Stimulated activated naive CD4-positive, alpha-beta T cell (primary cell): ENCODE data around the gene MACROD2.
"Not testable (repeated sequence)": the region's sequence is repeated elsewhere in the genome, so short reads cannot be mapped to it uniquely, and the experiment has no call there.

ENCODE experiments used
- DNase-seq, 6 experiments: peaks; one replicate each; lab custom pipeline; 2025; lab: John Stamatoyannopoulos, UW

Gene MACROD2

DNA sequence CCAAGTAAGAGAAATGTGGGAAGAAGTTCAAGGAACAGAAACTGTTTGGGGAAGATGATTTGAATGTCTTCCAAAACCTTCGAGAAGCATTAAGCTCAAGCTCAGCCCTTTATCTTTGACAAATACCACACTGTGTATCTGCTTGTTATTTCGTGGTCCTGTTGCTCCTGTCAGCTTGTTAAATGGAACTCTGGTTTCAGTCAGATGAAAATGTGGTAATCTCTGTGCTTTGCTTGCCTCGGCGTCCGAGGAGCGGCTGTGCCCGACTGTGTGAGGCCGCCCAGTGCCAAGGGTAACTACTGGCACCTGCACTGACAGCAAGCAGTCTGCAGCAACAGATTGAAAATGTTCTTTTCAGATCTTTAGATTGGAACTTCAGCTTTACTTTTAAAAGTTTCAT is 920.0 kb downstream of the MACROD2 start:
- no peak for DNase-seq

- DNase-seq: no peak
Measured at GRCh38 chr20:14916360-14916920, 921.1 kb downstream of the MACROD2 start.

DNA sequence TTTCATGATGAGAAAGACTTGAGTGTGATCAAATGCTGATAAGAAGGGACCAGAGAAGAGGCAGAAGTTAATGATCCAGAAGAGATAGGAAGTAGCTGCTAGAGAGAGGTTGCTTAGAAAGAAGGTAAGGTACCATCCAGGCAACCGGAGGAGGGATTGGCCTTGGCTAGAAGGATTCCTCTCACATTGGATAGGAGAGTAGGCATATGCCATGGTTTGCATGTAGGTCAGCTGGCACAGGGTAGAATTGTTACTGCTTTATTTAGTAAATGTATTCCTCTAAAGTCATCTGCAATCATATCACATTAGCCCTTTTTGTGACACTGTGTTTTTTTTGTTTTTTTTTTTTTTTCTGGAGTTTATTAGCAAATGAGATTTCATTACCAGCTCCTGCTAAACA is 923.0 kb downstream of the MACROD2 start:
- no peak for DNase-seq

DNA sequence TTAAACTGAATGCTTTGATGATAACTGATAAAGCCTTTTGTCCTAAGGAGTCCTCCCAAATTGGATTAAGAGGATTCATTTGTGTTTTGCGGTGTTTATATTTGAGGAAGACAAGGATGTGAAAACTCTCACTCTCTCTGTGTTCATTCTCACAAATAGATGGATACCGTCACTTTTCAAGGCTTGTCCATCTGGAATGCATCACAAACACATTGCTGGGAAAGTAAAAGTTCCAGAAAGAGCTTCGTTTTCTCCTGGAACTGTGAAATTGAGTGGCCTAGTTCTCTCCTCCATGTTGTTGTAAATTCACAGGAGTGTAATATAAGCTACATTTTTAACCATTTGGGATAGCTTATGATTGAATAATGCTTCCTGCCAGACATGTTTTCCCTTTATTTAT is 923.7 kb downstream of the MACROD2 start:
- no peak for DNase-seq

DNA sequence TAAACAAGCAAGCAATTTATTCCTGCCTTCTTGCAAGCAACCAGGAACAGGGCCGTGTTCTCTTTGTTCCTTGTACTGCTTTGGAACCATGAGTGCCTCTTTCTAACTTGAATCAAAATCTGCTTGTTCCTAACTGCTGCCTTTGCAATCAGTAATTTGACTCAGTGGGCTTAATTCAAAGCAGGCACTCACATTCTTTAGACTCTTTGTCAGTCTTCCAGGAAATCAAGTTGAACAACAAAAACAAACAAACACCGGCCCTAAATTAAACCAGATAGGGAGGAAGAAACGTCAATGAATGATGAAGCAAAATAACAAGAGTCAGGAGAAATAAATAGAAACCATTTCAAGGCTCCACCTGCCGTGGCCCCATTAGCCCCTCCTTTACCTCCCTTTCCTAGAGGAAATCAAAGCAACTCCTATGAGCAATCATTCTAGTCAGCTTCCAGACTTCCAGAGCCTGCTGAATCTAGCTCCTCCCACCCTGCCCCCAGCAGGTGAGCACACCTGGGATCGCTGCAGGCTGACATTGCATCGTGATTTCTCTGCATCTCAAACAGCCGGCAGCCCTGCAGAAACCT is 924.3 kb downstream of the MACROD2 start:
- DNase-seq: no peak

DNA sequence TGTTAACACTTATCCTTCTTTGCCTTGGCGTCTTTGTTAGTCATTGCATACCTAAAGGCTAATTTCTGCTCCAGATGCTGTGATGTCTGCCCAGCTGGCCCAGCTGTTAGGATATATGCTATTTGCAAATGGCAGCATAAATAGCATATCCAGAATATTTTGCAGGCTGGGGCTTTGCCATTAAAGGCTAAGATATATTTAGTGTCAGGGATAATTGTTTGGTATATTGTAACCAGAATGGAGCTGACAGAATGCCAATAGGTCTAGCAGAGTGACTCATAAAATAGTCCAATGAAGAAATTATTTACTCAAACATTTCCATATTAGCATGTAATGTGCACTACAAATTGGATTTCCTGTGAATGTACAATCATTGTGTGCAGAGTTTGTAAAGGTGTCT is 926.2 kb downstream of the MACROD2 start:
- DNase-seq: no peak

- no peak for DNase-seq
Measured at GRCh38 chr20:14922503-14923267, 927.4 kb downstream of the MACROD2 start.

- DNase-seq: no peak
Measured at GRCh38 chr20:14924433-14924832, 929.1 kb downstream of the MACROD2 start.

- no peak for DNase-seq
Measured at GRCh38 chr20:14925300-14925699, 930.0 kb downstream of the MACROD2 start.

- DNase-seq: not testable (repeated sequence)
Measured at GRCh38 chr20:14926436-14926835, 931.1 kb downstream of the MACROD2 start.

- DNase-seq: no peak
Measured at GRCh38 chr20:14928083-14928482, 932.8 kb downstream of the MACROD2 start.

GRCh38 chr20:14929388-14929787 is 934.1 kb downstream of the MACROD2 start:
- DNase-seq: no peak

DNA sequence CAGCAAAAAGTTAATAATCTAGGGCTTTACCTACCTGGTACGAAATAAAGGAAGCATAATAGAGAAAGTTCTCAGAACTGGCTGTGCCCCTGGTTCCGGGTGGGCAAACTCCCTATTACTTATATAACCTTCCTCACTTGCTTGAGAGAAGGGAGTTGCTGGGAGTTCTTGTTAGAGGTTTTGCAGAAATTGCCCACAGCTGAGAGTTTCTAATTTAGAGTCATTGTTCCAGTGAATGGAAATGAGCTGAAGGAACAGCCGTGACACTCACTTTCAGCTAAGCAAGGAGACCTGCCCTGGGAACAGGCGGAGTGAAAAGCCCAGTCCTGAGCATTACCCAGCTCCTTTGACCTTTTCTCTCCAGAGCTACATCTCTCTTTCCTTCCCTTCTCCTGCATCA is 936.7 kb downstream of the MACROD2 start:
- no peak for DNase-seq

- DNase-seq: no peak
Measured at GRCh38 chr20:14935285-14935684, 940.0 kb downstream of the MACROD2 start.

DNA sequence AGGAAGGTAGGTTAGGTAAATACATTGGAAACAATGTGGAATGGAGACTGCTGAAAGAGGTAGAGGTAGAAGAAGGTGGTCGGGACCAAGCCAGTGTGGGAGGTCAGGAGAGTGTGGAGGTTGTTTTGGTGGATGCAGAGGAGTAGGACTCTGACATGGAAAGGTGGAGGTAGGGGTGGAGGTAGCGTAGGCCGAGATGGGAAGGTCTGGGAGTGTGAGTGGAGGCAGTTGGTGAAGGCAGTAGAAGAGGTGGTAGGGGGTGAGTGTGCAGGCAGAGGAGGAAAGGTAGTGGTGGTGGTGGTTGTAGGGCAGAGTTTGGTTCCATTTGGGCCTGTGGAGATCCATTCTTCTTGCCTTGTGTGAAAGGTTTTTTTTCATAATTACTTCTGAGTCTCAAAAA is 941.7 kb downstream of the MACROD2 start:
- no peak for DNase-seq

DNA sequence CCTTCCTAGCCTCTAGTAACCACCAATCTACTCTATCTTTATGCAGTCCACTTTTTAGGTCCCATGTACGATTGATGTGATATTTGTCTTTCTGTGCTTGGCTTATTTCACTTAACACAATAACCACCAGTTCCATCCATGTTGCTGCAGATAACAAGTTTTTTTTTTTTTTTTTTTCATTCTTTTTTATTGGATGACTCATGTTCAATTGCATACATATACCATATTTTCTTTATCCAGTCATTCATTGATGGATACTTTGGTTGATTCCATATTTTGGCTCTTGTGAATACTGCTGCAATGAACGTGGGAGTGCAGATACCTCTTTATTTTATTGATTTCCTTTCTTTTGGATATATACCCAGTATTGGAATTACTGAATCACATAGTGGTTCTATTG is 942.5 kb downstream of the MACROD2 start:
- no peak for DNase-seq

GRCh38 chr20:14947536-14947935 is 952.2 kb downstream of the MACROD2 start:
- DNase-seq: no peak

DNA sequence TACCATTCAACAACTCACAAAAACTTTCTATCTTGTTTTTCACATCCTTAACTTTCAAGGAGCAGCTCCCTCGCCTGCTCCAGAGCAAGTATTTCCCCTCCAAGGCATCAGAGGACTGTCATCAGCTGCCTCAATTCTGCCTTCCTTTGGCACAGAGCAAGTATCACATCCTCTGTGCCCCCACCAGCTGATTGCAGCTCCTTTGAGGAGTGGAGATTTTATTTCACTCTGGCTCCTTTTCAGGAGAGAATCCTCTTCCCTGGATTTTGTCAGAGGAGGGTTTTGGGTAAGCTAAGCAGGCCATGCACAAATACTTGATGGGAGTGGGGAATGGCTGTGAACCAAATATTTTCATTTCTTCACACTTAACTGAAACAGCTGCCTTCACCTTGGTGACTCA is 952.6 kb downstream of the MACROD2 start:
- DNase-seq: no peak

DNA sequence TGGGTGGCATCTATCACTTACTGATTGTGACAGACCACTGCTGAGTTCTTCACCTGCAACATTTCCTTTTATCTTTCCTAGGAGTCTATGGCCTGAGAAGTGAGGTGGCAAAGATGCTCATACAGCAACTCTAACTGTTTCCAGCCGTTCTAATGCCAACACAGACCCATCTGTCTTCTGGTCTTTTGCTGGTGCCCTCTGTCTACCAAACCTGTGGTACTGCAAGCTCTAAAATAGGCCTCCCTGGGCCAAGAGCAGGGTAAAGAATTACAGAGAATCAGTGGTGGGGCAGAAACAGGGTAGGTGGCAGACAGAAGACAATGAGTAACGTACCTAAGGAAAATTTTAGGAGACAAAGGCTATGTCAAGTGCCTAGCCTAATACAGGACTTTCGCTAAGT is 953.1 kb downstream of the MACROD2 start:
- DNase-seq: no peak

DNA sequence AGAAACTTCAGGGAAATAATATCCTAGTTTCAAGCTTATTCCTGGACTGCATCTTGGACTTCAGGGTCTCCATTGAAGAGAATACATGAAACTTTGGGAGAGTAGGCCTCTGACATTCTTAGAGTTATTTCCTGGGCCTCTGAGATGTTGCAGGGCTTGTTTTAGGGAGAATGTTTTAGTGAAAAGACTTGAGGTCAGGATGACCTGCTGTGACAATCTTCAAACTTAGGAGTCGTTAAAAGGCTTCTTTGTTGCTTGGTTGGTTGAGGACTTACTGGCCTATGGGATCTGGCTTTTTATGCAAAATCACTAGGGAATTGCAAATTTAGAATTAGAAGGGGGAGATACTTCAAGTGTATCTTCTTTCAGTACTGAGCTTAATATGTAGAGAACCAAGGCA is 955.3 kb downstream of the MACROD2 start:
- no peak for DNase-seq

DNA sequence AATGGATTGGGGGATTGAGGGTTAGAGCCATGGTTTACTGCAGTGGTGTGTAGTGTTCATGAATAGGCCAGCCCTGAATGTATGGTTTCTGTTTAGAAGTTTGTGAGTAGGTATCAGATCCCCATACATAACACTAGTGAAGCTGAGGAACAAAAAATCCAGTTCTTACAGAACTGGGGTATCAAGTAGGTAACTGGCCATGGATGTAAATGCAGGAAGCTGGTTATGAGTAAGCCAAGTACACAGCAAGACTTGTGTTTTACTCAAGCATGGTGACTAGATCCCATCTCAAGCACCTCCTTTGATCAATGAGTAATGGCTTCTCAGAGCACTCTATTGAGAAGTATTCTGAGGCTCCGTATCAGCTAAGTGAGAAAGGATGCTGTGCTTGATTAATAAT is 955.8 kb downstream of the MACROD2 start:
- DNase-seq: no peak

DNA sequence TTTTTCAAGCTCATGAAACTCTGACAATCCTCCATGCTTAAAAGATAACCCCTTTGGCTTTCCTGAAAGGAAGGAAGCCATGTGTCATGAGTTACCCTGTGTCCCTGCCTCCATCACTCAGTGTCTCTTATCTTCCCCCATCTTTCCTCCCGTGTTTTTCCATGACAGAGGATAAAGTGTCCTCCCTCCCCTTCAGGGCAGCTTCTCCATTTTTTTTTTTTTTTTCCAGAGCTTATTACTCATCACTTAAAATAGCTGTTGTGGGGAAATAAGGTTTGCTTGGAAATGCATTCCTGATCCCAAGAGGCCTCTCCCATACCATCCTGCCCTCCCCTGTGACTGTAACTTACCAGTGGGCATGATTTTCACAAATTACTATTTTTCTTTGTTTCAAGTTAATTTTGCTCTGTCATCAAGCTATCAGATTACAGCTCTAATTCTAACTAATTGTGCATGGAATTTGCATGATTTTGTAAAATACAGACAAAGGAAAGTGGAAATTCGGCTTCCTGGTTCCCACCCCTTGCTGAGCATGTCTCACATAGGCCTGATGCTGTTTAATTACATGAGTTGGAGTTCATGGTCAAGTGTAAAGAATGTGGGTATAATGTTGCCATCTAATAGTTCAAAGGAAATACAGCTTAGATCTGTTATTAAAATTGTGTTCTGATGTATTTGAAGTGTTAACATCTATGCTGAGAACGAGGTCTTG is 956.5 kb downstream of the MACROD2 start:
- DNase-seq: no peak

DNA sequence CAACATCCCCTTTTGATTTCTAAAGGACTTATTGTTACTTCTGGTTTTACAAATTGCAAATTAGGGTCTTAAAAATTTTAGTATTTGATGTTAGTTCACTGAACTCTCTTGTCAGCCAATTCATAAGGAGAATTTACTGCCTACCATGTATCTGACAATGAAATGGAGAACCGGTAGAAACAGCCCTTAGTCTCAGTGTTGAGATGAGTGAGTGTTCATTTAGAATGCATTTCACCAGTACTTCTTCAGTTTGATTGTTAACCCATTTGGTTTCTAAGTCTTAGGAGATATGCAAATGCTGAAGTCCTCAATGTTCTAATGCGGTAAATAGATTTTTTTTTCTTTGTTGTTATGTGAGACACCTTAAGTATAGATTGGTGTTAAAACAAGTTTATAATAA is 958.4 kb downstream of the MACROD2 start:
- DNase-seq: no peak
